HepG2 (cell line): ENCODE results near the gene NGFR. TPM values are rescaled to one million over a fixed set of nuclear protein-coding genes. Genes with fewer than 3 reads are reported as not detected.
A peak's percentile ranks its signal among the peaks of the same experiment; 100 is the strongest.

Experiments used
- ARID2 ChIP-seq: sonication (generic); formaldehyde crosslinking; IDR thresholded peaks from 2 replicates; pipeline ENCODE4 v1.8.1; 2022; ENCODE audit warnings: mild to moderate bottlenecking, missing genetic modification reagents, borderline replicate concordance
- ATF6 ChIP-seq: sonication (generic); formaldehyde crosslinking; conservative IDR thresholded peaks from 2 replicates; pipeline ENCODE4 v1.4.0; 2020; ENCODE audit warnings: missing genetic modification reagents
- BHLHE40 ChIP-seq: IDR thresholded peaks from 2 replicates; pipeline ENCODE4 v1.6.1; 2011; ENCODE audit warnings: low read length, improper control_type of control experiment
- CAMTA2 ChIP-seq: sonication (generic); formaldehyde crosslinking; IDR thresholded peaks from 2 replicates; pipeline ENCODE4 v1.4.0; 2020; ENCODE audit warnings: mild to moderate bottlenecking, missing genetic modification reagents, borderline replicate concordance
- CREB3 ChIP-seq: sonication (generic); formaldehyde crosslinking; IDR thresholded peaks from 2 replicates; pipeline ENCODE4 v1.5.0; 2020; ENCODE audit warnings: missing genetic modification reagents
- CSRNP1 ChIP-seq: sonication (generic); formaldehyde crosslinking; IDR thresholded peaks from 2 replicates; pipeline ENCODE4 v1.8.1; 2023; ENCODE audit warnings: mild to moderate bottlenecking, missing genetic modification reagents
- HMG20A ChIP-seq: IDR thresholded peaks from 2 replicates; pipeline ENCODE4 v1.6.1; 2016; ENCODE audit warnings: borderline replicate concordance
- HOXA5 ChIP-seq: sonication (generic); formaldehyde crosslinking; IDR thresholded peaks from 2 replicates; pipeline ENCODE4 v1.4.0; 2020; ENCODE audit warnings: missing genetic modification reagents
- KDM4B ChIP-seq: sonication (generic); formaldehyde crosslinking; IDR thresholded peaks from 2 replicates; pipeline ENCODE4 v1.4.0; 2020; ENCODE audit warnings: missing genetic modification reagents
- KLF6 ChIP-seq: IDR thresholded peaks from 2 replicates; pipeline ENCODE4 v1.8.0; 2016; ENCODE audit warnings: missing biosample characterization, missing genetic modification reagents
- MZF1 ChIP-seq: sonication (generic); formaldehyde crosslinking; IDR thresholded peaks from 2 replicates; pipeline ENCODE4 v1.8.1; 2023; ENCODE audit warnings: mild to moderate bottlenecking, missing genetic modification reagents, borderline replicate concordance
- NFKBIZ ChIP-seq: IDR thresholded peaks from 2 replicates; pipeline ENCODE4 v1.6.1; 2018; ENCODE audit warnings: missing genetic modification reagents, missing compliant biosample characterization
- NR2F1 ChIP-seq, 2 experiments: fragments of 450-650 bp in 1 of 2; formaldehyde crosslinking in 1 of 2; IDR thresholded peaks; 2 replicates each; pipeline versions ENCODE4 v1.5.0 to v1.6.1; 2016 to 2020; ENCODE audit warnings: mild to moderate bottlenecking in 1 of 2, missing compliant biosample characterization in 1 of 2, missing genetic modification reagents in 1 of 2, moderate library complexity in 1 of 2
- PHF20 ChIP-seq: sonication (generic); formaldehyde crosslinking; IDR thresholded peaks from 2 replicates; pipeline ENCODE4 v1.5.0; 2020; ENCODE audit warnings: mild to moderate bottlenecking, missing genetic modification reagents
- RNF2 ChIP-seq: fragments of 450-650 bp; conservative IDR thresholded peaks from 2 replicates; pipeline ENCODE4 v1.6.1; 2016; ENCODE audit warnings: low read depth
- TBP ChIP-seq: sonication (generic); formaldehyde crosslinking; IDR thresholded peaks from 2 replicates; pipeline ENCODE4 v1.5.0; 2020; ENCODE audit warnings: missing genetic modification reagents
- ZBTB34 ChIP-seq: sonication (generic); formaldehyde crosslinking; IDR thresholded peaks from 2 replicates; pipeline ENCODE4 v1.8.0; 2022; ENCODE audit warnings: mild to moderate bottlenecking, missing genetic modification reagents
- ZMYM2 ChIP-seq: sonication (generic); formaldehyde crosslinking; IDR thresholded peaks from 2 replicates; pipeline ENCODE4 v1.8.0; 2022; ENCODE audit warnings: mild to moderate bottlenecking, missing genetic modification reagents
- ZNF33B ChIP-seq: sonication (generic); formaldehyde crosslinking; IDR thresholded peaks from 2 replicates; pipeline ENCODE4 v1.5.1; 2020; ENCODE audit warnings: mild to moderate bottlenecking, missing genetic modification reagents
- ZNF362 ChIP-seq: sonication (generic); formaldehyde crosslinking; IDR thresholded peaks from 2 replicates; pipeline ENCODE4 v1.4.0; 2020; ENCODE audit warnings: missing genetic modification reagents, mild to moderate bottlenecking, borderline replicate concordance
- ZNF563 ChIP-seq: sonication (generic); formaldehyde crosslinking; IDR thresholded peaks from 2 replicates; pipeline ENCODE4 v1.8.0; 2022; ENCODE audit warnings: mild to moderate bottlenecking, moderate library complexity, missing genetic modification reagents
- ZNF883 ChIP-seq: sonication (generic); formaldehyde crosslinking; IDR thresholded peaks from 2 replicates; pipeline ENCODE4 v1.5.1; 2020; ENCODE audit warnings: mild to moderate bottlenecking, missing genetic modification reagents; ENCODE audit errors: not compliant biosample characterization
- polyA plus RNA-seq, 8 experiments: library from polyadenylated mRNA; depleted of rRNA in 3 of 8; stranded (reverse) in 7 of 8; unstranded in 1 of 8; fragments of >200 nt; fragmentation: Illumina TruSeq in 4 of 8; extraction: Trizol in 4 of 8; gene quantifications; 2 replicates each; pipeline versions ENCODE4 v1.2.1 to v1.2.3, GENCODE V29; 2011 to 2016; ENCODE audit warnings: low read depth in 4 of 8, missing spikeins in 1 of 8, mixed read lengths in 1 of 8; ENCODE audit not compliant: insufficient read depth in 1 of 8
- total RNA-seq, 5 experiments: library from RNA; depleted of rRNA; stranded (reverse); fragments of >200 nt; fragmentation: Illumina TruSeq; extraction: Trizol; gene quantifications; 2 replicates each; pipeline ENCODE4 v1.2.3, GENCODE V29; 2016; ENCODE audit warnings: low read depth in 1 of 5

Gene NGFR
- total and polyA plus RNA-seq, 2 of the 13 experiments (the other 11 are each of a cell fraction or from before 2014, with no cell fraction given): 1.1 to 1.8 TPM

GRCh38 chr17:49556223-49556943, 61.3 kb downstream of the NGFR start (continued):
- TF ChIP-seq CREB3 (CRISPR knock-in tag) (no peak), ZNF883 (CRISPR knock-in tag) (peak; percentile 20), HOXA5 (CRISPR knock-in tag) (peak; percentile 91; the same call in 1 of the 2 replicates), CSRNP1 (no peak; the same call in 1 of the 2 replicates), MZF1 (CRISPR knock-in tag) (no peak), ZNF563 (CRISPR knock-in tag) (no peak; the same call in 1 of the 2 replicates), RNF2 (peak; percentile 67; the same call in 1 of the 2 replicates), NR2F1 (CRISPR knock-in tag; IDR thresholded peaks at IDR 0.05) (peak; percentile 49 to 63; a peak in 2 of 4 replicates), ZMYM2 (CRISPR knock-in tag) (no peak), BHLHE40 (no peak; the same call in 1 of the 2 replicates), CAMTA2 (no peak), ATF6 (CRISPR knock-in tag) (0 out of 2 replicates have a peak, but pooled peaks have one; percentile 83), HMG20A (peak; percentile 43; the same call in 1 of the 2 replicates), ZNF33B (CRISPR knock-in tag) (no peak), PHF20 (no peak), TBP (CRISPR knock-in tag) (no peak), ZBTB34 (no peak), KDM4B (CRISPR knock-in tag) (peak; percentile 58; the same call in 1 of the 2 replicates), NFKBIZ (CRISPR knock-in tag) (0 out of 2 replicates have a peak, but pooled peaks have one; percentile 34), KLF6 (CRISPR knock-in tag) (peak; percentile 82; the same call in 1 of the 2 replicates), ARID2 (CRISPR knock-in tag) (no peak), ZNF362 (CRISPR knock-in tag) (no peak; the same call in 1 of the 2 replicates)
